NCI-H526 (cell line): ENCODE results near the gene PRLR.
A peak's percentile ranks its signal among the peaks of the same experiment; 100 is the strongest.
"Not testable (repeated sequence)": the region's sequence is repeated elsewhere in the genome, so short reads cannot be mapped to it uniquely, and the experiment has no call there.

Experiments
- DNase-seq, 2 experiments: peaks; one replicate each; lab custom pipeline; 2025; lab: John Stamatoyannopoulos, UW

Gene PRLR

GRCh38 chr5:35230038-35230611 lies at the start of gene PRLR:
PRLR (minus strand) TSS chr5:35230487; CDS start chr5:35089620, 140,867 bp downstream.
- DNase-seq = peak; percentile 28 to 67

- DNase-seq = no peak
Measured at GRCh38 chr5:35274839-35275509, 44.7 kb upstream of the PRLR start.

GRCh38 chr5:35269006-35269405 lies 38.7 kb upstream of the PRLR start:
- DNase-seq = no peak

- no peak for DNase-seq
Measured at GRCh38 chr5:35266276-35266675, 36.0 kb upstream of the PRLR start.

GRCh38 chr5:35264509-35264908 lies 34.2 kb upstream of the PRLR start:
- DNase-seq = no peak

- DNase-seq = no peak
Measured at GRCh38 chr5:35263266-35263877, 33.1 kb upstream of the PRLR start.

GRCh38 chr5:35253582-35253981 lies 23.3 kb upstream of the PRLR start:
- DNase-seq = no peak

- no peak for DNase-seq
Measured at GRCh38 chr5:35252963-35253362, 22.7 kb upstream of the PRLR start.

- DNase-seq = no peak
Measured at GRCh38 chr5:35248843-35249780, 18.8 kb upstream of the PRLR start.

- no peak for DNase-seq
Measured at GRCh38 chr5:35247648-35248034, 17.4 kb upstream of the PRLR start.

GRCh38 chr5:35246900-35247647 lies 16.8 kb upstream of the PRLR start:
- no peak for DNase-seq

GRCh38 chr5:35246411-35246810 lies 16.1 kb upstream of the PRLR start:
- DNase-seq = peak; percentile 69 to 81

GRCh38 chr5:35245371-35245770 lies 15.1 kb upstream of the PRLR start:
- not testable (repeated sequence) for DNase-seq

- DNase-seq = no peak
Measured at GRCh38 chr5:35244171-35244570, 13.9 kb upstream of the PRLR start.

GRCh38 chr5:35242702-35243258 lies 12.5 kb upstream of the PRLR start:
- DNase-seq = no peak

GRCh38 chr5:35240892-35241291 lies 10.6 kb upstream of the PRLR start:
- DNase-seq = no peak

- DNase-seq = peak in 1 of 2 experiments; percentile 65
Measured at GRCh38 chr5:35239911-35240610, 9.8 kb upstream of the PRLR start.

- DNase-seq = no peak
Measured at GRCh38 chr5:35239476-35239875, 9.2 kb upstream of the PRLR start.

GRCh38 chr5:35237580-35238376 lies 7.5 kb upstream of the PRLR start:
- peak; percentile 84 to 87 for DNase-seq

GRCh38 chr5:35236770-35237169 lies 6.5 kb upstream of the PRLR start:
- no peak for DNase-seq
